Ishikawa (cell line): ENCODE results near the gene GPX4.

Source experiments
- TCF12 ChIP-seq: IDR thresholded peaks from 2 replicates; pipeline ENCODE4 v1.6.1; 2012; ENCODE audit warnings: low read depth
- YY1 ChIP-seq: IDR thresholded peaks from 2 replicates; pipeline ENCODE4 v1.6.1; 2012; ENCODE audit warnings: low read depth
- TF ChIP-seq, protein P1 (sequence below): IDR thresholded peaks from 2 replicates; pipeline ENCODE4 v1.6.1; 2012; ENCODE audit warnings: low read depth, mild to moderate bottlenecking

DNA sequence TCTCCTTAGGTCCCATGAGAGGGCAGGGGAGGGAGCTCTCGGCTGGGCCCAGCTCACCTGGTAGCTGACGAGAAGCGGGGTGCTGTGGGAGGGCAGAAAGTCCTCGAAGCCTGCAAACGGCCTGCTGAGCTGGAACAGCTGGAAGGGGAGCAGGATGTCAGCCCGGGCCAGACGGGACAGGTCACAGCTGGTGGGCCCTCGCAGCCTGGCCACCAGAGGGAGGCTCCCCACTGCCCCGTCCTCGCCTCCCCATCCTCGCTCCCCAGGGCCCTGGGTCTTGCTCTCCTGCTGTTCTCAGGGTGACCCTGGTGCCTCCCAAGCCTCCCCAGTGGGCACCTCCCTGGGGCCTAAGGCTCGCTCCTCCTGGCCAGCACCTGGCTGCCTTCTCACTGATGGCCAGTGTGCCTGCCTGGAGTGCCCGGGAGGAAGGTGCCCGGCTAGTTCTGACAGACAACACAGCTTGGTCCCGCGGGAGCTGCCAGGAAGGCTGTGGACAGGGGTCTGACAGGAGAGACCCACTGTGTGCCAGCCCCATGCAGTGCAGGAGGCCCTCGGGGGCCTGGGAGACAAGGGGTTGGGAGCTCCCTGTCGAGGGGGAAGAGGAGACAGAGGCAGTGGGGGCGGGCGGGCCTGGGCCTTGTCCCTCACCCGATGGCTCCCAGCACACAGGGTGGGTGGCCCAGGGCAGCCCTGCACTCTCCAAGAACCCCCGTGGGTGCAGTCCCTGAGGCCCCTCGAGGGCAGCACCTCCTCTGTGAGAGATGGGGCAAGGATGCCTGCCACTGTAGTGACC lies 20.3 kb downstream of the GPX4 start:
- TF ChIP-seq TCF12 (no peak), YY1 (no peak)
- TF ChIP-seq, protein P1, sequence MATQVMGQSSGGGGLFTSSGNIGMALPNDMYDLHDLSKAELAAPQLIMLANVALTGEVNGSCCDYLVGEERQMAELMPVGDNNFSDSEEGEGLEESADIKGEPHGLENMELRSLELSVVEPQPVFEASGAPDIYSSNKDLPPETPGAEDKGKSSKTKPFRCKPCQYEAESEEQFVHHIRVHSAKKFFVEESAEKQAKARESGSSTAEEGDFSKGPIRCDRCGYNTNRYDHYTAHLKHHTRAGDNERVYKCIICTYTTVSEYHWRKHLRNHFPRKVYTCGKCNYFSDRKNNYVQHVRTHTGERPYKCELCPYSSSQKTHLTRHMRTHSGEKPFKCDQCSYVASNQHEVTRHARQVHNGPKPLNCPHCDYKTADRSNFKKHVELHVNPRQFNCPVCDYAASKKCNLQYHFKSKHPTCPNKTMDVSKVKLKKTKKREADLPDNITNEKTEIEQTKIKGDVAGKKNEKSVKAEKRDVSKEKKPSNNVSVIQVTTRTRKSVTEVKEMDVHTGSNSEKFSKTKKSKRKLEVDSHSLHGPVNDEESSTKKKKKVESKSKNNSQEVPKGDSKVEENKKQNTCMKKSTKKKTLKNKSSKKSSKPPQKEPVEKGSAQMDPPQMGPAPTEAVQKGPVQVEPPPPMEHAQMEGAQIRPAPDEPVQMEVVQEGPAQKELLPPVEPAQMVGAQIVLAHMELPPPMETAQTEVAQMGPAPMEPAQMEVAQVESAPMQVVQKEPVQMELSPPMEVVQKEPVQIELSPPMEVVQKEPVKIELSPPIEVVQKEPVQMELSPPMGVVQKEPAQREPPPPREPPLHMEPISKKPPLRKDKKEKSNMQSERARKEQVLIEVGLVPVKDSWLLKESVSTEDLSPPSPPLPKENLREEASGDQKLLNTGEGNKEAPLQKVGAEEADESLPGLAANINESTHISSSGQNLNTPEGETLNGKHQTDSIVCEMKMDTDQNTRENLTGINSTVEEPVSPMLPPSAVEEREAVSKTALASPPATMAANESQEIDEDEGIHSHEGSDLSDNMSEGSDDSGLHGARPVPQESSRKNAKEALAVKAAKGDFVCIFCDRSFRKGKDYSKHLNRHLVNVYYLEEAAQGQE, result no peak
